GM19452 (cell line): ENCODE measurements around the gene CNPY4.

ENCODE experiments used
- ATAC-seq: cut with Tn5 transposase; IDR thresholded peaks from one replicate; pipeline ENCODE4 v1.9.1; 2021; ENCODE audit not compliant: unreplicated experiment

The CNPY4 gene

GRCh38 chr7:100119072-100119969, at the start of gene CNPY4, which contains the start of gene TAF6:
TSS of gene CNPY4 (plus strand) at chr7:100119634. CDS start at chr7:100119745, 111 bp downstream.
TSS of gene TAF6 (minus strand) at chr7:100119358. CDS start at chr7:100114209, 5,149 bp downstream.
- ATAC-seq: peak; percentile 68

- ATAC-seq: no peak
These were observed 49.4 kb upstream of the CNPY4 start for GRCh38 chr7:100069991-100070390.

GRCh38 chr7:100071018-100071723, 48.3 kb upstream of the CNPY4 start:
- ATAC-seq: no peak

GRCh38 chr7:100072462-100072861, 47.0 kb upstream of the CNPY4 start:
- no peak for ATAC-seq

GRCh38 chr7:100074841-100075240, 44.6 kb upstream of the CNPY4 start:
- ATAC-seq: no peak

- ATAC-seq: no peak
These were observed 44.0 kb upstream of the CNPY4 start for GRCh38 chr7:100075418-100075817.

GRCh38 chr7:100077205-100077604, 42.2 kb upstream of the CNPY4 start:
- ATAC-seq: no peak

- ATAC-seq: no peak
These were observed 40.3 kb upstream of the CNPY4 start for GRCh38 chr7:100079024-100079560.

GRCh38 chr7:100080907-100081534, 38.4 kb upstream of the CNPY4 start:
- no peak for ATAC-seq

- peak; percentile 85 for ATAC-seq
These were observed 37.8 kb upstream of the CNPY4 start, which contains the start of gene ZNF3 for GRCh38 chr7:100081535-100082102. TSS of gene ZNF3 (minus strand) at chr7:100081723. CDS start at chr7:100077357, 4,366 bp downstream.

- no peak for ATAC-seq
These were observed 36.5 kb upstream of the CNPY4 start for GRCh38 chr7:100082978-100083377.

GRCh38 chr7:100085515-100085914, 33.9 kb upstream of the CNPY4 start:
- no peak for ATAC-seq

- no peak for ATAC-seq
These were observed 32.2 kb upstream of the CNPY4 start for GRCh38 chr7:100087055-100087750.

GRCh38 chr7:100088095-100088620, 31.3 kb upstream of the CNPY4 start:
- no peak for ATAC-seq

- ATAC-seq: no peak
These were observed 30.6 kb upstream of the CNPY4 start, which contains the start of gene COPS6 for GRCh38 chr7:100088621-100089457. TSS of gene COPS6 (plus strand) at chr7:100088969. CDS start at chr7:100088991, 22 bp downstream.

GRCh38 chr7:100089458-100090196, 29.8 kb upstream of the CNPY4 start:
- ATAC-seq: no peak

GRCh38 chr7:100090527-100091410, 28.7 kb upstream of the CNPY4 start:
- ATAC-seq: no peak
